Stimulated activated CD8-positive, alpha-beta memory T cell treated with anti-CD3 and anti-CD28 coated beads, Interleukin-7, amount 100 ng/mL, for 4 hours (primary cell): ENCODE measurements around the gene ARL4C.
A peak's percentile ranks its signal among the peaks of the same experiment; 100 is the strongest.

Experiments used
- DNase-seq, 2 donors: peaks; one replicate each; pipeline ENCODE4 v3.0.0-alpha.2; 2020; ENCODE audit warnings: low read depth in 2 of 2

The ARL4C gene

GRCh38 chr2:234500394-234501006, 3.6 kb upstream of the ARL4C start:
- DNase-seq, result peak; percentile 56 to 68

- no peak for DNase-seq
Observed at GRCh38 chr2:234497594-234498235, 834 bp upstream of the ARL4C start.

- peak in 1 of 2 donors; percentile 43 for DNase-seq
Observed at GRCh38 chr2:234496055-234496834, 636 bp downstream of the ARL4C start.

GRCh38 chr2:234495251-234496054, 1.4 kb downstream of the ARL4C start:
- no peak for DNase-seq

GRCh38 chr2:234494361-234495250, 2.3 kb downstream of the ARL4C start:
- no peak for DNase-seq

GRCh38 chr2:234493796-234494195, 3.1 kb downstream of the ARL4C start:
- DNase-seq, result no peak

- DNase-seq, result no peak
Observed at GRCh38 chr2:234492717-234493485, 4.0 kb downstream of the ARL4C start.

- DNase-seq, result no peak
Observed at GRCh38 chr2:234491897-234492296, 5.0 kb downstream of the ARL4C start.

- no peak for DNase-seq
Observed at GRCh38 chr2:234491281-234491680, 5.6 kb downstream of the ARL4C start.

GRCh38 chr2:234490271-234491091, 6.4 kb downstream of the ARL4C start:
- peak in 1 of 2 donors; percentile 31 for DNase-seq

- peak; percentile 46 to 56 for DNase-seq
Observed at GRCh38 chr2:234488913-234489451, 7.9 kb downstream of the ARL4C start.

GRCh38 chr2:234488486-234488885, 8.4 kb downstream of the ARL4C start:
- no peak for DNase-seq

- no peak for DNase-seq
Observed at GRCh38 chr2:234487356-234487755, 9.5 kb downstream of the ARL4C start.

GRCh38 chr2:234483568-234484251, 13.2 kb downstream of the ARL4C start:
- DNase-seq, result peak; percentile 76

GRCh38 chr2:234481301-234481700, 15.6 kb downstream of the ARL4C start:
- no peak for DNase-seq

- no peak for DNase-seq
Observed at GRCh38 chr2:234480337-234480736, 16.5 kb downstream of the ARL4C start.

- DNase-seq, result no peak
Observed at GRCh38 chr2:234479465-234479864, 17.4 kb downstream of the ARL4C start.

GRCh38 chr2:234478121-234478858, 18.6 kb downstream of the ARL4C start:
- DNase-seq, result peak in 1 of 2 donors; percentile 38
